Bronchial epithelial cell (primary cell): Measurements from ENCODE around the gene NPIPA2. TPM values are rescaled to one million over a fixed set of nuclear protein-coding genes. Genes with fewer than 3 reads are reported as not detected.
"Not testable (repeated sequence)": the region's sequence is repeated elsewhere in the genome, so short reads cannot be mapped to it uniquely, and the experiment has no call there.

Source experiments
- DNase-seq: peaks from one replicate; pipeline ENCODE4 v3.0.0-alpha.2; 2010; ENCODE audit warnings: low read depth
- FAIRE-seq: peaks from 2 replicates; lab custom pipeline; 2011; peaks lifted over from hg19 to GRCh38; lab: Jason Lieb, UNC
- H3K27me3 ChIP-seq: 2 replicates; pipeline ENCODE4 v1.5.1; 2011; ENCODE audit warnings: low read length; ENCODE audit not compliant: control insufficient read depth, insufficient read depth
- H3K36me3 ChIP-seq: 2 replicates; pipeline ENCODE4 v1.5.1; 2011; ENCODE audit warnings: low read length; ENCODE audit not compliant: control insufficient read depth, insufficient read depth
- H3K4me3 ChIP-seq: 2 replicates; pipeline ENCODE4 v1.5.1; 2011; ENCODE audit warnings: mild to moderate bottlenecking, low read depth, low read length, control low read depth
- total RNA-seq: library from RNA; depleted of rRNA; stranded (reverse); fragments of >200 nt; gene quantifications from 2 replicates; pipeline ENCODE4 v1.2.1, GENCODE V29; 2014

The NPIPA2 gene
- total RNA-seq, 1 donor from 2014 or later = 0.53 TPM

DNA sequence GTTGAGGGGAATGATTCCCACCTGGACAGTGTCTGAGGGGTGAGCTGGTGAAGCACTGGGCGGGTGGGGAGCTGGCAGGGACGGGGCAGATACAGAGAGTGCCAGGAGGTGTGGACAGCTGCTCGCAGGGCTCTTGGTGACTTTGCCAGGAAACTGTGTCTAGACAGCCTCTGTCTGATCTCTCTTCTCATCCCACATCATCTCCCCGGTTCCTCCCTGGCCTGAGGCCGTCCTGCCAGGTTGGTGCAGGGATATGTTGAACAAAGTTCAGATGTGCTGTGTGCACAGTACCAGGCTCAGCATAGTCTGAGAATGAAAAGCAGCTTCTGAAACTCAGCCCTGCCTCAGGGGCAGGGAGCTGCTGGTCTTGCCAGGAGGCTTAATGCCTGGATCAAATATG lies 47.2 kb downstream of the NPIPA2 start:
- not testable (repeated sequence) for FAIRE-seq, DNase-seq, H3K4me3 ChIP-seq, H3K36me3 ChIP-seq, H3K27me3 ChIP-seq

DNA sequence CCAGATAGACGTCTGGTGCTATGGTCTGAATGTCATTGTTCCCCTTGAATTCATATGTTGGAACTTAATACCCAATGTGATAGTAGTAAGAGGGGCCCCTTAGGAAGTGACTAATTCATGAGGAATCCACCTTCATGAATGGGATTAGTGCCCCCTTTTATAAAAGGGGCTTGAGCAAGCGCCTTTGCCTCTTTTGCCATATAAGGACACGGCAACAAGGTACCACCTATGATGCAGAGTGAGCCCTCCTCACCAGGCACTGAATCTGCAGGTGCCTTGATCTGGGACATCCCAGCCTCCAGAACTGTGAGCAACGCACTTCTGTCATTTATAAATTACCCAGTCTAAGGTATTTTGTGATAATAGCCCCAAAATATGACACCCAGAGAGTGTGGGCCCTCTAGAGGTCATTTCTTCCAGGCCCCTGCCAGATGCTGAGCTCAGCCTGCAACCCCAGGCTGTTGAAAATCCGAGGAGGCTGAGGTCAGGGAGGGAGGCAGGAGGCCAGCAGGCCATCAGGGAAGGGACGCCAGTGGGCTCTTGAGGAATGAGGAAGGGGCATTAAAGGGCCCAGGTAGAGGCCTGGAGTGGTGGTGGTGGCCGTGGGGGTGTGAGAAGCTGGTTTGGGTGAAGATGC lies 48.1 kb downstream of the NPIPA2 start:
- not testable (repeated sequence) for H3K4me3 ChIP-seq, H3K27me3 ChIP-seq, H3K36me3 ChIP-seq, DNase-seq, FAIRE-seq

DNA sequence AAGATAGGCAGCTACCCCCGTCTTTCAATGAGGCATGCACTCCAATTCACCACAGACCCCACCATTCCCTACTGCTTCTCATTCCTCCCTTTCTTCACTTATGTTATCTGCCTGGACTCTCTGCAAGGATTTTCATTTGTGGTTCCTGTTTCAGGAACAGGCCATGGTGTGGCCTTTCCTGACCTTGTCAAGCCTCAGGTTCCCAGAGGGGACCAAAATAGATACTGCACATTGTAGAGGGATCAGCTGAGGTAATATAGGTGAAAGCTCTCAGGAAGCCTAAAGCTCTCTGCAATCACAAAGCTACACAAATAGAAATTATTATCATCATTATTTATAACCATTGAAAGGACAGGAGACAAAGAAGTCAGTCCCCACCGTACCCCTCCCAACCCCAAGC lies 50.6 kb downstream of the NPIPA2 start:
- not testable (repeated sequence) for FAIRE-seq, H3K27me3 ChIP-seq, DNase-seq

DNA sequence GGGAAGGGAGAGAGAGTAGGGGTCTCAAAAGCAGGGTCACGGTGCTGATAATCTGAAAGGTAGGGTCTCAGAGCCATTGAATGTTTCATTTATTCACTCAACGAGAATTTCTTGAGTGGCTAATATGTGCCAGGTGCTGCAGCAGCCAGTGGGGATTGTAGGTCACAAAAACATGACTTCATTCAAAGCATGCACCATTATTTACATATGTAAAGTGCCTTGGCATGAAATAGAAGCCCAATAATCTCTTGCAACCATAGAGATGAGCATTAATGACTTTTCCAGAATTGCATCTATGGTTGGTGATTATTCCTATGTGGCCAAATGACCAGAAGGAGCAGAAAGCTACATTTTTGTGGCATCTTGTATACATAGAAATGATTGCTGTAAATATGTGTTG lies 55.2 kb downstream of the NPIPA2 start:
- FAIRE-seq, H3K27me3 ChIP-seq, DNase-seq, H3K36me3 ChIP-seq, H3K4me3 ChIP-seq: not testable (repeated sequence)

More for the DNA sequence above, 50.6 kb downstream of the NPIPA2 start:
- H3K4me3 ChIP-seq, H3K36me3 ChIP-seq: not testable (repeated sequence)

DNA sequence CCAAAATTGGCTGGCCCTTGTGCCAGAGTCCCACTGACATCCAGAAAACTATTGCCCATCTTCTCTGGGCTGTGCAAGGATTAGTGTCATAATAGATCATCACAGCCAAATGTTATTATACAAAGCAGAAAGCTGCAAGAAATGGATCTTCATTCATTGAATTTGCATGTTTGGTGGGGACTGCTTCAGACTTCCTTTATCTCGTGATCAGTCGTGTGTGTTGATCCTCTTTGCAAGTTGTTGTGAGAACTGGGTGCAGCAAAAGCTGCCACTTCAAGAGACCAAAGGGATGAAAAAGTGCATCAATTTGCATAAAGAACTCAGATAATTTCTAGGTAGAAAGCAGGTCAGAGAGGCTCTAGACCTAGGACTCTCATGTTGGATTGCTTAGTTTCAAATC lies 61.2 kb downstream of the NPIPA2 start:
- H3K27me3 ChIP-seq, FAIRE-seq, H3K4me3 ChIP-seq: not testable (repeated sequence)

DNA sequence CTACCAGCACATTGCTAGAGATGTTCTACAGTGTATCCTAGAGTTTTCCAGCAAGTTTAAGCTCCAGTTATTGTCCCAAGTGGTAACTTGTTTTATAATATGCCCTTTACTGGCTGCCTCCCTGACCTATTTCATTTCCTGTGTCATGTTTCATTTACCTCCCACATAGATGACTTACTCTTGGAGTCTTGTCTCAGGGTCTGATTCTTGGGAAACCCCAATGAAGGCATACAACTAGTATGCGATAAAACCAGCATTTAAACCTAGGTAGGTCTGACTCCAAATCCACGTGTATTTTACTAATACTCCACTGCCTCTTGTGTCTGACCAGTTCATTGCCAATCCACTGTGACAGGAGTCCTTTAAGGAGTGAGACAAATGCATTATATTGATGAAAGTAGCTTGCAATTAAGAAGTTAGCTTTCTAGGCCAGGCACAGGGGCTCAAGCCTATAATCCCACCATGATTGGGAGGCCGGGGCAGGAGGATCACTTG lies 64.9 kb downstream of the NPIPA2 start:
- not testable (repeated sequence) for H3K27me3 ChIP-seq, H3K4me3 ChIP-seq, FAIRE-seq, H3K36me3 ChIP-seq
- DNase-seq = peak; percentile 6

More for the DNA sequence above, 61.2 kb downstream of the NPIPA2 start:
- not testable (repeated sequence) for H3K36me3 ChIP-seq, DNase-seq

DNA sequence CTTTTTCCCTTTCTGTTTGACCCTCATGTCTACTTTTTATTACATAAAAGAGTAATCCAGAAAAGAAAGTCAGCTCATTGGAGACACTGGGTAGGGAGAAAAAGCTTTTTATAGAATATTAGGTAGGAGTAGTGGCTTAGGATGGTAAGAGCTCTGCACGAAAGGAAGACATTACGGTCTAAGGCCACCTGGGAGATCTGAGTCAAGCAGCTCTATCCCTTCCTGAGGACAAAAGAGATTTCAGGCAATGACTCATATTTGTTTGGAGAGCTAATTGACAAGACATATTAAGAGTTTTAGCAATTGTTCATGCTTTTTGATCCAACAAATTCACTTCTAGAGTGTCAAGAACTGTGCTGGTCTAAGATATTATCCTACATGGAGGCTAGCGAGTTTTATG lies 71.6 kb downstream of the NPIPA2 start:
- H3K36me3 ChIP-seq, FAIRE-seq, H3K27me3 ChIP-seq, DNase-seq, H3K4me3 ChIP-seq: not testable (repeated sequence)

Other genes starting within 250 kb of the NPIPA2 start
- gene PARN, start 112.3 kb upstream of the NPIPA2 start, total RNA-seq = 18.7 and 22.4 TPM in 2 replicates
- 32.5 and 50.5 TPM in 2 replicates for gene BFAR, start 109.6 kb upstream of the NPIPA2 start, total RNA-seq
- not detected in 2 replicates for gene PLA2G10, start 48.2 kb upstream of the NPIPA2 start, total RNA-seq
- gene NPIPA3, start 39.1 kb upstream of the NPIPA2 start, total RNA-seq = 0.53 and 2.0 TPM in 2 replicates
- gene NOMO1, start 91.2 kb downstream of the NPIPA2 start, total RNA-seq = 95.6 and 112 TPM in 2 replicates
- 43.7 and 65.7 TPM in 2 replicates for gene NPIPA1, start 194.9 kb downstream of the NPIPA2 start, total RNA-seq
- 71.9 and 75.1 TPM in 2 replicates for gene PDXDC1, start 232.5 kb downstream of the NPIPA2 start, total RNA-seq